GM18867 (cell line): ENCODE data around the gene VEPH1.

Experiments used
- ATAC-seq: cut with Tn5 transposase; IDR thresholded peaks from one replicate; pipeline ENCODE4 v1.9.1; 2021; ENCODE audit warnings: mild to moderate bottlenecking, moderate library complexity; ENCODE audit not compliant: unreplicated experiment

Gene VEPH1

GRCh38 chr3:157526036-157526435 lies 22.8 kb upstream of the VEPH1 start:
- ATAC-seq, result no peak

DNA sequence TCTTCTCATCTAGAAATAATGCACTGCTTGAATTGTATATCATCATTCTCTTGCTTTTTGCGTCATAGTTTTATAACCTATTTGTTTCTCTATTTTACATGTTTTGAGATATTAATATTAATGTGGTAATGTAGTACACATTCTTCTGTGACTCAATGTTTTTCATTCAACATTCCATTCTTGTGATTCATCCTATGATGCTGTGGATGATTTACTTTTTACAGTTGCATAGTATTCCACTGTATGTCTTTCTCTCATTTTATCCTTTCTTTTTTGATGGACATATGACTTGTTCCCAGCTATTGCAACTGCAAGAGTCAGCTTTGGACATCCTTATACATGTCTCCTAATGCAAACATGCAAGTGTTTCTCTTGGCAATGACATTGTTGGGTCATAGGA lies 20.6 kb upstream of the VEPH1 start:
- ATAC-seq, result no peak

- ATAC-seq, result no peak
Observed at GRCh38 chr3:157522648-157523047, 19.4 kb upstream of the VEPH1 start.

GRCh38 chr3:157520485-157521150 lies 17.4 kb upstream of the VEPH1 start:
- no peak for ATAC-seq

DNA sequence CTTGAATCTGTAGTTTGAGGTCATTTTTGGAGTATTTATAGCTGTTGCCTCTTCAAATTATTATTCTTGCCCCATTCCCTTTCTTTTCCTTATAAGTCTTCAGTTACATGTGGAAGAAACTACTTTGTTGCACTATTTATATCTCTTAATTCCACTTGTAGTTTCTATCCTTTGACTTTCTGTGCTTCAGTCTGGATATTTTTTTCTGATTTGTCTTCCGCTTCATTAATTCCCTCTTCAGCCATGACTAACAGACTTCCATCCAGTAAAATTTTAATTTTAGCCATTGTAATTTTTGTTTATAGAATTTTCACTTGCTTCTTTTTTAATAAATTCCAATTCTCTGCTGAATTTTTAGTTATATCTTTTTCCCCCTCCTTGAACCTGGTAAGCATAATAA lies 15.7 kb upstream of the VEPH1 start:
- ATAC-seq, result no peak

DNA sequence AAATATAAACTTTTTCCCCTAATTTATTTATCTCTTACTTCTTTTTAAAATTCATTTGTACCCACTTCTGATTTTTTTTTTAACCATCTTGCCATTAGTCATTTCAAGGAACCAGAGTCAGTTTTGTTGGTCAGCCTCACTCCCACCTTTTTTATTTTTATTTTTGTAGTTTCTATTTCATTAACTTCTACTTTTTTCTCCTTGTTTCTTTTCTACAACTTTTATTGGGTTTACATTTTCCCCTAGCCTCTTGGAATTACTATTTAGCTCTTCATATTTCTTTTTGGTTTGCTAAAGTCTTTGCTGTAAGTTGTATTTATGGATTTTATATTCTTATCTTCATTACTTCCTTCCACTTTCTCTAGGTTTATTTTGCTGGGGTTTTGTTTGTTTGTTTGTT lies 13.7 kb upstream of the VEPH1 start:
- ATAC-seq, result no peak

GRCh38 chr3:157515398-157515797 lies 12.2 kb upstream of the VEPH1 start:
- ATAC-seq, result no peak

DNA sequence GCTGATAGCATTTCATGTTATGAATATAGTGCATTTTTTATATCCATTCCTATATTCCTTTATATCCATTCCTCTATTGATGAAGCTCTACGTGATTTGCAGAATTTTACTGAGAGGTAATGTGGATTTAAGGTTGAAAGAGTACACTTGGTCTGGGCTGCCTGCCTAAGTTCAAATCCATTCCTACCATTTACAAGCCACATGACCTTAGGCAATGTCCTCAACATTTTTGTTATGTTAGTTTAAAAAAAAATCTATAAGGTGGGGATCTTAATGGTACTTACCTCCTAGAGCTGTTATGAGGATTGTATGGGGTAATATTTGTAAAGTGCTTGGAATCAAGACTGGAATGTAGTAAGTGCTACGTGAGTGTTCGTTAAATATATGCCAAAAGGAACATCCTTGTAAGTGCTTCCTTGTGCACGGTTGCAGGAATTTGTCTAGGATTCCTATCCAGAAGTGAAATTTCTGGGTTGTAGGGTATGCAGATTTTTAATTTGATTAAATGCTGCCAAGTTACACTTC lies 11.2 kb upstream of the VEPH1 start:
- ATAC-seq, result no peak

- no peak for ATAC-seq
Observed at GRCh38 chr3:157513585-157513984, 10.4 kb upstream of the VEPH1 start.

- no peak for ATAC-seq
Observed at GRCh38 chr3:157512534-157512933, 9.3 kb upstream of the VEPH1 start.

- ATAC-seq, result no peak
Observed at GRCh38 chr3:157508461-157508860, 5.2 kb upstream of the VEPH1 start.

DNA sequence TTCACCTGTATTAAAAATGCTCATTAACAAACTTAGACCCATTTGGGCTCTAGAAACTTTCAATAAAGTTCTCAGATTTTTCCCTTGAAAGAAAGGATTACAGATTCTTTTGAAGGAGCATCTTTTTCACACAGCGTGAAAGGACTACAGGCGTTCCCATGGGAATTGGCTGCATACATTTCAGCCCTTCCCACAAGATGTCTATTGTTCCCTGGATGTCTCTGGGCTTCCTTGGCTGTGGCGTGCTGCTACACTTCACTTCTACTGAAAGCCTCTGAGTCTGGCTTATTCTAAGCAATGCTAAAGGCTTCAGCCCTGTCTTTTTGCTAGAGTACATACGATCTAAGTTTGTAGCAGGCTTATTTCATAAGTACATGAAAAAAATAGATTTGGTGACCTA lies 1.4 kb downstream of the VEPH1 start:
- ATAC-seq, result no peak

- ATAC-seq, result no peak
Observed at GRCh38 chr3:157500232-157500631, 3.0 kb downstream of the VEPH1 start.

- no peak for ATAC-seq
Observed at GRCh38 chr3:157499342-157499963, 3.8 kb downstream of the VEPH1 start.

DNA sequence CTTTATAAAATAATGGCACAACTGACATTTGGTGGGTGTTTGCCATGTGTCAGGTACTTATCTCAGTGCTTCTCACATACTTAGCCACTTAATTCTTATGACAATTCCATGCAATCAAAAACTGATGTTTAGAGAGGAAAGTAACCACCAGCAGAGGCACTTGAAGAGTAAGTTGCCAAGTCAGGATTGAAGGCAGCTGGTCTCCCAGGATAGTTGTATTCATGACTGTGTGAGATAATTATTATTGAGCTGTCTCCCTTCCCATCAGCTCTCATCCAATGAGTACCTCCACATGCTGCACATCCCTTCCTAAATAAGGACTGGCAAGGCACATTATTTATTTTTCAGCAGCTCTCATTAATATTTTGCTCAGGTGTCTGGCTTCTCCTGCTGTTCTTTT lies 4.8 kb downstream of the VEPH1 start:
- no peak for ATAC-seq

DNA sequence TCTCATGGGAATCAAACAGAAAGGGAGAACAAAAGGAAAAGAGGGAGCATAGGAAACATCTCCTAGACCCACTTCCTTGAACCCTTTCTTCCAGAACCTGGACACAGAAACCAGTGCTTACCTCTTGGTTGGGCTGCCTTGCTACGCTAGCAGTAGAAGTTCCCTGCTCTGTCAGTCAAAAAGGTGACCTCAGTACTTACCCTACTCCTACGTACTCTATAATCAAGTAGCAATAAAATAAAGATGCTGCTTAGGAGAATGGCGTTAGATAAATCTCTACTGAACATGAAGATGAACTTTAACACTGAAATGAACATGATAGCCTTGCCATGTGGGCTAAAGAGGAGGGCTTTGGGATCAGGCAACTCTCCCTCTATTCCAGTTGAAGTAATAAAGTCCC lies 7.4 kb downstream of the VEPH1 start:
- no peak for ATAC-seq

- no peak for ATAC-seq
Observed at GRCh38 chr3:157494581-157495281, 8.5 kb downstream of the VEPH1 start.

DNA sequence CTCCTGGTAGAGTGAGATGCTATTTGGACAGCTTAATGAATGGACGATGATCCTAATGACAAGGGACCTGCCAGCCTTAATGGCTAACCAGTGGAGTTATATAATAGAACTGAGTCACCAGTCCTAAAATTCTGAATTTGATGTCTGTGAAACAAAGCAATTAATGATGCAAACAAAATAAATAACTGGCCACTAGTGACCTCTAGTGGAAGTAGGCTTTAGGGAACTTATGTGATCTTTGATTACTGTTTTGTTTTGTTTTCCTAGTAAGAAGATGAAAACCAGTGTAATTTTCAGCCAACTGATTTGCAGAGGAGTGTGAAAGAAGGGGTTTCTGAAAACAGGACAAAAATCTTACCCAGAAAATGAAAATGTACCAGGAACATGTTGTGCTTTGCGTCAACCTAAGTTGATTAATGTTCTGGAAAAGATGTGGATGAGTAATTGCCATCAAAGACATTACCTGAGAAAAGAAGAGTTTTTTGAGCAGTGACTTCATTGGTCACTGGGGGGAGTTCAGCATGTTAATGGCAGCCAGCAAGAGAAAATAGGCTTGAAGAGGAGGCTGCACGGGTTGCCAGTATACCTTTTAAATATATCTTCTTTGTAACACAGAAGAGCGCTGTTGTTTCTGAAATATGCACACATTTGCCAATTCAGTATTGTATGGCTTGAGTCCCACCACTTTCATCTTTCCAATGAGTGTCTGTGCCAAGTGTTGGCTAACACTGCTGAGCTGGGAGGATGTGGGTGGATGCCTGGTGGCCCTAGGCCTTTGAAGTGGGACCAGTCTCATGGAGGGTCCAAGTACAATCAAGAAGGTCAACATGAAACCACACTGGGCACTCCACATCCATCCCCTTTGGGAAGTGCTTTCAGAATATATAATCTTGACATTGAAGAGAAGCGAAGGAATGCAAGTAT lies 9.3 kb downstream of the VEPH1 start:
- peak; percentile 41 for ATAC-seq

DNA sequence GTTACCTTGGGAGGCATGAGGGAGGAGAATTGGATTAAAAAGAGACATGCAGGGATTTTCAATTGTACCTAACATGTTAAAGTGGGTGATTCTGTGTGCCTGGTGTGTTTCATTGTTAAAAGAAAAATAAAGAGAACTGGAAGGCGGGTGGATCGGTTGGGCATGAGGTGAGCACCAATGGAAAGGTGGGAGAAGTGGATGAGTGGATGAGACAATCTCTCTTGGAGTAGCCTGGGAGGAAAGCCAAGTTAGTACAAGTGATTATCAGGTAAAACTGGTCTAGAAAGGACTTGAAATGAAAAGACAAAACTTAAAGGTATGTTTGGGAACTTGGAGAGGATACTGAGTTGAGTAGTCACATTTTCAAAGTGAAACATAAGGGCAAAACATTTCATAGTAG lies 12.1 kb downstream of the VEPH1 start:
- no peak for ATAC-seq

DNA sequence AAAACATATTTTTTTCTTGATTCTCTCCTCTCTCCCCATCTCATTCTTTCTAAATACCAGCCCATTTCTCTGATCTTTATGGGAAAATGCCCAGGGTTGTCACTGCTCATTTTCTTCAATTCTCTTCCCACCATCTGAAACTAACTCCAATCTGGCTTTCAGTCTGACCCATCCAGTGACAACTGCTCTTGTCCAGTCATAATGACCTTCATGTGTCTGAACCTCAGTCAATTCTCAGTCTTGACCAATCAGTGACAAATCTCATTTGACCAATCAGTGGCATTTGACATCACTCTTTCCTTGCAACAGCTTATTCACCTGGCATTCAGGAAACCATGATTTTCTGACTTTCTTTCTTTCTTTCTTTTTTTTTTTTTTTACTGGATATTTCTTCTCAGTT lies 15.1 kb downstream of the VEPH1 start:
- ATAC-seq, result no peak

- no peak for ATAC-seq
Observed at GRCh38 chr3:157487339-157487738, 15.9 kb downstream of the VEPH1 start.
